MM.1S (cell line): ENCODE measurements around the gene MAP3K20.

Source experiments
- CTCF ChIP-seq: fragments of 300-600 bp; sonication (generic); IDR thresholded peaks from 2 replicates; pipeline ENCODE4 v1.5.1; 2016; ENCODE audit warnings: antibody characterized with exemption, low read length, mixed read lengths
- EZH2phosphoT487 ChIP-seq: fragments of 300-600 bp; sonication (generic); IDR thresholded peaks from 2 replicates; pipeline ENCODE4 v1.6.1; 2018; ENCODE audit warnings: antibody characterized with exemption, low read length

GRCh38 chr2:173090973-173091660 lies 15.5 kb downstream of the MAP3K20 start:
- TF ChIP-seq CTCF (peak; percentile 43), EZH2phosphoT487 (no peak)
